NCI-H146 (cell line): Measurements from ENCODE around the gene LPCAT2.

Experiments
- DNase-seq: peaks from one replicate; lab custom pipeline; 2025; lab: John Stamatoyannopoulos, UW

Gene LPCAT2

DNA sequence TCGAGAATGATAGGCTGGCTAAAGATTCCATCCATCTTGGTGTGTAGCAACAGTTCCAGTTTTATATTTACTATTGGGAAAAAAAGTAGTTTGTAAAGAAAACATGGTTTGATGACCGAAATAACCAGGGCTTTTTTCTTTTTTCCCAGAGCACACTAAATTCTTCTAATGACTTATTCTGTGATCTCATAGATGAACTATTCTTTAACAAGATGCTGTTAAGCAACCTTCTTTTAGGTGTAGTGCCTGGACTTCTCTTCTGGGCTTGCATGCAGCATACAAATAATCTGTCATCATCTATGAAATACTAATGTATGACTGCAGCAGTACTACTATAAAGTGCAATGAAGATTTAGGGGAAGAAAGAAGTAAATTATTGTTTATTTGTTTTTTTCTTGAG, 46.6 kb downstream of the LPCAT2 start:
- DNase-seq = no peak

DNA sequence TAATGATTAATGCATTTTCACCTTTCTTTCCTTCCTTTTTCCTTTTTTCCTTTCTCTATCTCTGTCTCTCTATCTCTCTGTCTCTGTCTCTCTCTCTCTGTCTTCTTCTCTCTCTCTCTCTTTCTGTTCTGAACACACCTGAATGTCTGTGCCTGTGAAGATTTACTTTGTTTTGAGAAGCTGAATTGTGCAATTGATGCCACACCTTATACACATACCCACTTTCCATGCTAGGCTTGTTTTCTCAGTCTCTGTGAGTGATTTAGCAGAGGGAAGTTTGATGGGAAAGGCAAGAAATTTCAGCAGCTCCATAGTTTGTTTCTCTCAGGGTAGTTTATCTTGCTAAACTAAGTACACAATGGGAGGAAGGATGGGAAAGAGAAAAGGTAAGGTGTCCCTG, 48.3 kb downstream of the LPCAT2 start:
- DNase-seq = no peak

DNA sequence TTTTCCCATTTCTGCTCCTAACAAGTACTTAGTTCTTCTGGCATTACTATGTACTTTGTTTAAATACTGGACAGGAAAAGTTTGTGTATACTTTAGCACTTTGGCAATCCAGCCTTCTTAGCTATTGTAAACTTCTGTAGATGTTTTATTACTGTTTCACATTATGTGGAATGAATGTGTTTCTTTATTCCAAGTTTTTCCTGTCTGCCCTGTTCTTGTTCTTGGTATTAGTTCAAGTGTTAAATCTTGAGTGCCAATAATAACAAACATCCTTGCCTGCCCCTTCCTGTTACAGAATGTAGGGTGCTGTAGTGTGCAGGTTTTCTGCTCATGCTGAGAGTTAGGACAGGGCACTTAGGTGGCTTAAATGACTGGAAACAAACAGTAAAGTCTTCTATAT, 50.4 kb downstream of the LPCAT2 start:
- no peak for DNase-seq

DNA sequence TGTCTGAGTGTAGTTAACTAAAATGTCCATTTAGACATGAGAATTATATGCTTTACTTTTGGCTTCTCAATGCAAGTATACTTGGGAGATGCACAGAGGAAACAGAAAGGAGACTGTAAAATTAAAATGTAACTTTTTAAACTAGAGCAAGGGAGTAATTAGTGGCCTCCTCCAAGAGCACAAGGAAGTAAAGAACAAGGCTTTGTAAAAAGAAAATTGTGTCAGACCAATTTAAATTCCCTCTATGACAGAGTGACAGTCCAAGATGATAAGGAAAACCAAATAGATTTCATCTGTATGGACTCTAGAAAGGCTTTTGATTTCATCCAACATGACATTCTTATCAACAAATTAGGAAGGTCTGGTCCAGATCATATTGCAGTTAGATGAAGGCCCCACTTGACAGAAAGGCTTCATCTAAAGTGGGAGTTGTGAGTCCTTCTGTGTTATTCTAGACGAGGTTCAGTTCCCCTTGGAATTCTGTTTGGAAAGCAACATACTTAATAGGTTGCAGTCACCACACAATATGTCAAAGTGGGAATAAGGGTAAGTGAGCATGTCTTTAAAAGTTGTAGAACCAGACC, 51.2 kb downstream of the LPCAT2 start:
- DNase-seq = no peak

- DNase-seq = no peak
Observed at GRCh38 chr16:55561319-55561848, 52.5 kb downstream of the LPCAT2 start.

GRCh38 chr16:55562936-55563335, 54.1 kb downstream of the LPCAT2 start:
- DNase-seq = no peak

GRCh38 chr16:55563797-55564196, 54.9 kb downstream of the LPCAT2 start:
- no peak for DNase-seq

DNA sequence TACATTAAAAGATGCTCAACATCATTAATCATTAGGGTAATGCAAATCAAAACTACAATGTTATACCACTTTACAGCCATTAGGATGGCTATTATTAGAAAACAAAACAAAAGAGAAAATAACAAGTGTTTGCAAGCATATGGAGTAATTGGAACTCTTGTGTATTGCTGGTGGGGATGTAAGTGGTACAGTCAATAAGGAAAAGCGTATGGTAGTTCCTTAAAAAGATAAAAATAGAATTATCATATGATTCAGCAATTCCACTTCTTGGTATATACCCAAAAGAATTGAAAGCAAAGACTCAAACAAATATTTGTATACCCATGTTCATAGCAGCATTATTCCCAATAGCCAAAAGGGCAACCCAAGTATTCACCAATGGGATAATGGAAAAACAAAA, 56.2 kb downstream of the LPCAT2 start:
- DNase-seq = no peak

GRCh38 chr16:55566432-55567175, 57.7 kb downstream of the LPCAT2 start, which contains the start of gene CAPNS2:
Gene CAPNS2, plus strand, starts transcription at chr16:55566684. Its CDS starts 73 bp downstream, at chr16:55566757.
- no peak for DNase-seq

DNA sequence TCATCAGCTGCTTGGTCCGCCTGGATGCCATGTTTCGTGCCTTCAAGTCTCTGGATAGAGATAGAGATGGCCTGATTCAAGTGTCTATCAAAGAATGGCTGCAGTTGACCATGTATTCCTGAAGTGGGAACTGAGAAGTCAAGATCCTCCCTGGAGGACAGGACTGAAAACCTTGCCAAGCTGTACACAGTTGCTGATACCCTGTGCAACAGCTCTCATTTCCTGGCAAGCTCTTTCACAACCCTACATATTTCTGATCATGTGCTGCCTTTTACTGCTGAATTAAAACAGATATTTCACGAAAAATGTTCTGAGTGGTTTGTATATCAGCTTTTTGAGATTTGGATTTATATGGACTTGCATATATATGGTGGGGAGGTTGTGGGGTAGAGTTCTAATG, 58.5 kb downstream of the LPCAT2 start:
- DNase-seq = no peak

- no peak for DNase-seq
Observed at GRCh38 chr16:55568207-55568606, 59.3 kb downstream of the LPCAT2 start.

DNA sequence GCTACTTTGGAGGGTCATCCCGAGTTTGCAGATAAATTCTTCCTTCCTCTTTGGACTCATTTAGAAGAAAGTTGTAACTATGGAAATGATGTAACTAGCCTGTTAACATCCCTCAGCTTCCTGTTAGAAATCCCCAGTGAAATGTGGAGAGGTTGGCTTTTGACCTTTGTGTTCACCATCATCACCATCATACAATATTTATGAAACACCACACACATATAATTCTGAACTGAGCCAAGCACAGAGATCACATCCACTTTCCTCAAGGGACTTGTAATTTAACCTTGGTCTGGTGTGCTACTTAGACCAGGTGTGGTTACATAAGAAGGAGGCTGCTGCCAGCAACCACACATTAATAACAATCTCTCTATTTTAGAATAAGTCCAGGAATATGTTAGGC, 60.2 kb downstream of the LPCAT2 start:
- no peak for DNase-seq

- no peak for DNase-seq
Observed at GRCh38 chr16:55570159-55570558, 61.3 kb downstream of the LPCAT2 start.

GRCh38 chr16:55571191-55571897, 62.5 kb downstream of the LPCAT2 start:
- DNase-seq = no peak

- DNase-seq = no peak
Observed at GRCh38 chr16:55572439-55572838, 63.6 kb downstream of the LPCAT2 start.

DNA sequence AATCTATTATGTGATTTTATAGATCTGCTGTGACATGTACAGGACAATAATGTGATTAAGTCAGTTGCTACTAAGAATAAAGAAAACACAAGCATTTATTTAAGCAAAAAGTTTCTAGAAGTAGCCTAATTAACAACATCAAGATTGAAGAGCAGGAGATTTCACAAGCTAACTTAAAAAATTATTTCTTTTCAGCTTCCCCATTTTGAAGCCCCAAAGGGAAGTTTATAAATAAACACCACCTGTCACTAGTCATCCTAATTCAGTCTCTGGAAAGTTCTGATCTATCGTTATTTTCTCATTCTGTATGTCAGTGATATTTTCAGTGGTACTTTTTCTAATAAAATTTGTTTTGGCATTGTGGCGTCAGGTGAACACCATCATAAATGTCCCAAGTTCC, 65.9 kb downstream of the LPCAT2 start:
- no peak for DNase-seq

DNA sequence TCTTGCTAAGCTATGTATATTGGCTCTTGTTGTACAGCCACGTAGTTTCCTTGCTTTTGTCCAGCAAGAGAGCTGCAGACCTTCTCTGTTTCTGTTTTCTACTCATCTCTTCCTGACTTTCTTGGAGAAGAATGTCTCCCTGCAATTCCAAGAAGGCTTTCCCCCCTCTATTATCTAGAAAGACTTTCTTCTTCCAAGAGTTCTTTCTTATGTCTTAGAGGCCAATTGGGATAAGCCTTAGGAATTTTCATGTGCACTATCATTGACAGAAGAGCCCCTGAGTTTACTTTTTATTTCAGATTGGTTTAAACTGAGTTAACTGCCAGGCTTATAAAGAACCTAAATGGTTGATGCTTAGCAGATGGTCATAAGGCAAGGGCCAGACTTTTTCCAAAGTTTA, 66.6 kb downstream of the LPCAT2 start:
- no peak for DNase-seq

DNA sequence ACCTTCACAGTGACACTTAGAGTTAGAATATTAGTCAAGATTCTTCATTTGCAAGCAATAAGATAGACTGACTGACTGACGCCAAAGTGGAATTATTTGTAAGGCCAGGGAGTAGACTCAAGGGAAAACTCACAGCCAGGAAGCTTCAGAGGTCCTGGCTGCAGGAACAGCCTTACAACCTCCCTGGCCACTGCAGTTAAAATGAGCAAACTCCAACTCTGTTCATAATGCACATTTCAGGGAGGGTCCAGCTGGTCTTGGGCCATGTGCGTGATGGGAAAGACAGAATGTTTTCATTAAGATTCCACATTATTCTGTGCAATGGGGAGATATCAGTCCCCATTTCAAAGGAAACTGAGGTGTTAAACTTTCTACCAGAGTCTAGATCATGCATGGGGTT, 67.5 kb downstream of the LPCAT2 start:
- DNase-seq = no peak

DNA sequence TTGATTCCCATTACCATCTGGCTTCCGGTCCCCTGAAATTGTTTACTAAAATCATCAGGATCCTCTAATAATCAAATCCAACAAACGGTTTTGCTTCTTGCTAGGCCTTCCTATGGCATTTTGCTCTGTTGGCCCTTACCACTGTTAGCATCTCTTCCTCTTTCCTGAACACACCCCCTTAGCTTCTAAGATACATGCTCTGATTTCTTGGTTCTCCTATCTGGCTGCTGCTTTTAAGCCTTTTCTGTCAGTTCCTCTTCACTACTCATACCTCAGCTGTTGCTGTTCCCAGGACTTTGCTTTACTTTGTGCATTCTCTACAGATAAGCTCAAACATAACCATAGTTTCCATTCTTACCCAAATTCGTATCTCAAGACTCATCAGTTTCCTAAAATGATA, 69.0 kb downstream of the LPCAT2 start:
- no peak for DNase-seq

DNA sequence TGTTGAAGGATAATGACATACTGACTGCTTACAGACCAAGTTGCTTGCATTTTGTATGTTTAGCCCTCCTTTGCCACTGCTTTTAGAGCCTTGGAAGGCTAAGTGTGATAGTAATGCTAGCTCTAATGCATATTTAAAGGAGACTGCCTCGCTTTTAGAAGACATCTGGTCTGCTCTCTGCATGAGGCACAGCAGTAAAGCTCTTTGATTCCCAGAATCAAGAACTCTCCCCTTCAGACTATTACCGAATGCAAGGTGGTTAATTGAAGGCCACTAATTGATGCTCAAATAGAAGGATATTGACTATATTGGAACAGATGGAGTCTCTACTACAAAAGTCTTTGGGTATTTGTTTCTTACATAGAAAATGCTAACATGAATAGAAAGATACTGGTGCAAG, 76.8 kb downstream of the LPCAT2 start:
- no peak for DNase-seq

DNA sequence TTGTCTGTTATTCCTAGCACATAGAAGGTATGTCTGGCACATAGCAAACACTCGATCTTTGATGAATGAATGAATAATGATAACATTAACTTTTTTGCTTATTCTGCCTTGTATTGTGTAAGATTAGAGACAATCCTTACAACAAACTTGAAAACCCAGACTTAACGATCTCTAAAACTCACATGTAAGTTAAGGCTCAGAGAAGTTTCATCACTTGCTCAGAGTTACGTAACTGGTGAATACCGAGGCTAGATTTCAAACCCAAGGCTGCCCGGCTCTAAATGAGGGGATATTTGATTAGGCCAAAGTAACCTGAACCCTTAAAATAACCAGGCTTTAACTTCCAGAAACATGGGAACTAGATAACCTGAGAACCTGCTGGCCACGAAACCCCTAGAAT, 79.9 kb downstream of the LPCAT2 start:
- no peak for DNase-seq

- no peak for DNase-seq
Observed at GRCh38 chr16:55592306-55592705, 83.4 kb downstream of the LPCAT2 start.

DNA sequence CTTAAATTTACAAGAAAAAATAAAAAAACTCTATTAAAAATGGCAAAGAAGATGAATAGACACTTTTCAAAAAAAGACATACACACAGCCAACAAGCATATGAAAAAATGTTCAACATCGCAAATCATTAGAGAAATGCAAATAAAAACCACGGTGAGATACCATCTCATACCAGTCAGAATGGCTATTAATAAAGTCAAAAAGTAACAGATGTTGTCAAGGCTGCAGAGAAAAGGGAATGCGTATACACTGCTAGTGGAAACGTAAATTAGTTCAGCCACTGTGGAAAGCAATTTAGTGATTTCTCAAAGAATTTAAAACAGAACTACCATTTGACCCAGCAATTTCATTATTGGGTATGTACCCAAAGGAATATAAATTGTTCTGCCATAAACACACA, 89.1 kb downstream of the LPCAT2 start:
- no peak for DNase-seq
